Superior temporal gyrus (tissue), 1 donor: ENCODE results near the gene TRIB2.
"Not testable (repeated sequence)": the region's sequence is repeated elsewhere in the genome, so short reads cannot be mapped to it uniquely, and the experiment has no call there.

Source experiments
- DNase-seq: peaks from one replicate; pipeline ENCODE4 v3.0.0-alpha.2; 2016; ENCODE audit errors: extremely low spot score

TRIB2 gene

DNA sequence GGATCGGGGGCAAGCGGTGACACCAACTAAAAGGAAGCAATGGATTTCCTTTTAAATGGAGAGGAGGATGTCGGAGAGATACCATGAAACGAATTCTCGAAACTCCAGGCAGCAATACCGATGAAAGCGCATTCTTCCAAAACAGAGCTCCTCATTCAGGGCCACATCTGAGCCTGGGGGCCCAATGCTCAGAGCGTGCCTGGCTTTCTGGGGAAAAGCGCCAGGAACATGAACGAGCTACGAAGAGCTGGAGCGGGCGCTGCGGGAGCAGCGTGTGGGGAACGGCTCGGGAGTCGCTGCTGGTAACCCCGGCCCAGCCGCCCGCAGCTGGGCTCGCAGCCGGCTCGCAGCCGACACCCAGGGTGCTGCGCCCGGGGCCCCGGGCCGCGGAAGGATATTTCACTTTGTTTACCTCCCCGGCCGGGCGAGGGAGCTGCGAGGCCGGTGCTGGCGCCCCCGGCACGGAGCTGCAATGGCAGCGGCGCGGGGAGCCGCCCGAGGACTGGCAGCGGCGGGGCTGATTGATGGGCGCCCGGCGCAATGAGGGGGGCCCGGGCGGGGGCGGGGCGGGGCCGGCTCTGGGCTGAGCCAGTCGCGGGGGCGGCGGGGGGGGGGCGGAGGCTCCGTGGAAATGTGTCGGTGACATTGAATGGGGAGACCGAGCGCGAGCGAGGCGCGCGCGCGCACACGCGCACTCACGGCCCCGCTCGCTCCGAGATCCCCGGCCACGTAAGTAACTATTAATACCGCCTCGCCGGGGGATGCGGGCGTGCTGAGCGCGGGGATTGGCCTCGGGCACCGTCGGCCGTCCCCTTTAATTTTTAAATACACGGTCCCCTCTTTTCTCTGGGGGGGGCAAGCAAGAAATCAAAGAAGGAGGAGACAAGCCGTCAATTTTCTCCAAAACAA is at the start of gene TRIB2:
TSS of gene TRIB2 (plus strand) at position 655 of the 909 bp plus-strand sequence. CDS start 1,372 bp downstream, outside the sequence.
- peak; percentile 81 for DNase-seq

DNA sequence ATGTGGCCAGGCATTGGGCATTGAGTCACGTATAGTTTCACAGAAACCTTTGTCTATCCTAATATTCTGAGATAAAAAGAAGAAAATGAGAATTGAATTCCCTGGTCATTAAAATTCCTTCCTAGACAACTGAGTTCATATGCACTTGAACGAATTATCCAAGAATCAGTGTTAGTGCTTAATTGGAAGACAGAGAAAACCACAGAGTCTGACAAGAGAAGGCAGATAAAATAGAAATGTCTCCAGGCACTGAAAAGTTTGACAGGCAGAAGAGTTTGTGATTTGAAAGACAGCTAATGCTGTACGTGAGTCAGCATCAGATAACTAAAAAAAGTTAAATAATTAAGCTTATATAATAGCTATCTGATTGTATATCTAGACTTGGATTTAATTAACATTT is 47.7 kb upstream of the TRIB2 start:
- DNase-seq: no peak

DNA sequence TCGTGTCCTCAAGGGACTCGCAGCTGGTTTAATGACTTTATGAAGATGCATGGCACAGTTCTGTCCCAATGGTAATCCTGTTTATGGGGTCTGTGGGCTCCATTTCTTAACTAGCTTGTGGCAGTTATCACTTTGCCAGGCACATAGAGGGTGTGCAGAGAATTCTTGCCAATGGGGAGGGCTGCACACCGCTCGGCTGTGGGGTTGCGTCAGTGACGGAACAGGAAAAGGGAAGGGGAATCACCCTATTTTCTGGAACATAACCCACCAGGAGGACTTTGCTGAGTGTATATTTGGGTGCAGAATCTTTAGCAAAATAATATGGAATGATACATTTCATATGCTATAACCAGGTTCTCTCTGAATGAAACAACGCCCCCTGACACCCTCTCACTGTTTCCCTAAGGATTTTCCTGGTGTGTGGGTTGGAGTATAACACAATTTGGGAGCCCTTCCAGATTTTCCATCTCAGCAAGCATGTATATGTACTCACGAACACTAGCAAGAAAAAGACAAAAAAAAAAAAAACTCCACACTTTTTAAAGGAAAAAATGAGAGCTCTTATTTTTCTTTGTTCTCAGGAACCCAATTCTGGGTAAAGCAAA is 43.9 kb upstream of the TRIB2 start:
- DNase-seq: peak; percentile 45

DNA sequence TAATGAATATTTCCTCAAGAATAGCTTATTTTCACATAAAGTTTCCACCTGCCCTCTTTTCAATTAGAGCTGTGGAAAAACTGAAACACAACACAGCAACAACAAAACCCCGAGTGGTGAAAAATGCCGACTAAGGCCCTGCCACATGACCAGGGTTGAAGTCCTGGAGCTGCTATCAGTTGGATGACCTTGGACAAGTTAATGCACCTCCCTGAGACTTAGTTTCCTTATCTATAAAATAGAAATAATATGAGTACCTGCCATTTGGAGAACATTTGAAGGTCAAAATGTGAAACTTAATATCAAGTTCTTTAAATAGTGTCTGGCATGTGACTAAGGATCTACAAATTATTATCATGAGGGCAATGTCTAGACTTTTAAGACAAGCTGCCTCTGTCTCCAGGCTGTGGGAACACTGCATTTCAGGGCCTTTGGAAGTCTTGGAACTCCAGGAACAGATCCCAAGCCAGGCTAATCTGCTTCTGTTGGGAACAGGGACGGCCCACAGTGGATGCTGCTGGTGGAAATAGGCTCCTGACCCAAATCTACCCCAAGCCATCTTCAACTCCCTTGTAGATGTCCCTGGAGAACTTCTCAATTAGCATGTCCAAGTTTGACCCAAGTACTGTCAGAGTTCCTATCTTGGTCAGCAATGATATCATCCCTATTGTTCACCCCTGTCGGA is 42.0 kb upstream of the TRIB2 start:
- DNase-seq: no peak

DNA sequence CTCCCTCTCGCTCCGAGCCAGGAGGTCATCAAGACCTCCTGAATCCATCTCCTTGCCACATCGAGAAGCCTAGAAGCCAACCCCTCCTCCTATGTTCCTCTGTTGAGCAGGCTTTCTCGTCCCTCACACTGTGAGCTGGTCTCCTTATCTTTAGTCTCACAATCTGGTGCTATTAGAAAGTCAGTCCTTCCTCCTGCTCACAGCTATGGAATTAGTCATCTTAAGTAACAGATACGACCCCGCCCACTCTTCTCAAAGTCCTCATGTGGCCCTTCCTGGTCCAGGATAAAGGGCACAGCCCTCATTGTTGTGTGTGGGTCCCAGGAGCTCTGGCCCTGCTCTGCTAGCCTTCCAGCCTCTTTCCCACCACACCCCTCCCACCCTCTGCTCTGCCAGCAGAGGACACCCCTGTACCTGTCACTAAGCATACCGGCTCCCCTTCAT is 41.4 kb upstream of the TRIB2 start:
- no peak for DNase-seq

DNA sequence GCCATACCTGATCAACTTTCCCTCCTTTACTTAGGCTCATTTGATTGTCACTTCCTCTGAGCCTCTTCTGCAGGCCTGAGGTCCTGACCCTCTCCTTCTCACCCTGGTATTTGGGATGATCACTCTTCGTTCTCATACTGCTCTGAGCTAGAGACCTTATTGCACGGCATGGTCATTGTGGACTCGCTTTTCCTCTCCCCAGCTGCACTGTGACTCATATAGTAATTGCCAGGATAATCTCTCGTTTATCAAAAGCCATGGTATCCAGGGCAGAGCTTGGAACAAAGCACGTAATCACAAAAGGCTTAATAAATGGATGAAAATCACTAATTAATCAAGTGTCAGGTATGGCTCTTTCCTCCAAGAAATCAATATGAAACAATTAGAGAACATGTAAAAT is 40.9 kb upstream of the TRIB2 start:
- no peak for DNase-seq

DNA sequence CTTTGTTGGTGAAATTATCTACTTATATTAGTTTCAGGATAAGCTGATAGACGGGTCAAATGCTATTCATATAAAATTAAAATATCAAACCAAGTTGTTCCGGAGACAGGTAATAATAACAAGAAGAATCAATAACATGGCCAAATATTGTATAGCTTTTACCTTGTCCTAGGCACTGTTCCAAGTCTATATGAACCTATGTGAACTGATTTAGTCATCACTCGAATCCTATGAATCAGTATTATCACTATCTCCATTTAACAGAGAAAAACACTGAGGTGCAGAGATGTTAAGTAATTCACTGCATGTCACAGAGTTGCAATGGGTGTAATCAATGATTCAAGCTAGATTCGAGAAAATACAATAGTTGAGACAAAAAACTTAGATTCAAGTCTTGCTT is 40.0 kb upstream of the TRIB2 start:
- DNase-seq: no peak

DNA sequence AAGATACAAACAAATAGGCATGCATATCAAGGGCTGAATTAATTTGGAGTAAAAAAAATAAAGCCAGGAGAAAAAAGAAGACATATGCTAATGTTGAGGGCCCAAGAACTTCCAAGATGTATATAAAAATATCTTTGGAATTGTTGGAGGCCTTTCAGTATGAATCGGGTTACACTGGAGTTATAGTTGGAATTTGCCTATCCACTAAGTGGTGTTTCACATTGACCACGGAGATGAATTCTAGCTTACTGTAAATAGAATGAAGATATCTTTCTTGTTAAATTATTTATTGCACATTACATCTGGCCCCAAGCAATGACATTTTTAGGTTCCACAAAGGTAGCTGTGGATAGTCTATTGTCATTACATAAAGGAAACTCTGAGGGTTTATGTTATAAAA is 38.5 kb upstream of the TRIB2 start:
- DNase-seq: no peak

DNA sequence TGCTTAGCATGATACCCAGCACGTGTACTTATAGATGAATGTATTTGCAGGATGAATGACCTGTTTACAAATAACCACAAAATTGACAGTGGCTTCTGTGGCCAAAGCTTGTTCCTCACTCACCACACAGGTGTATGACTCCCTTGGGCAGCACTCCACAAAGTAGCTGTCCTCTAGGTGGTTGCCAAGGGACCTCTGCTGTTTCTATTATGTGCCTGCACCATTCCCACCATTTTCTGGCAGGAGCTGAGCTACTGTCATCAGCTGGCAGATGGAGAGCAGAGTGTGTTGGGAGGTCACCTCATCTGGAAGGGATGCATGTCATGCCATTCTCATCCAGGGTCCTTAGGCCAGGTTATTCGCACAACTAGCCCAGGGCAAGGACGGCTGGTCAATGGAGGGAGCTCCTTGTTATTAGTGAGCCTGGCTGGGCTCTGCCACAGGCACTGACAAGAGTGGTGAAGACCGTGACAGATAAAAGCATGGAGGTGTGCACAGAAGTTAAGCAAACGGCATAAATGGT is 37.1 kb upstream of the TRIB2 start:
- DNase-seq: no peak

DNA sequence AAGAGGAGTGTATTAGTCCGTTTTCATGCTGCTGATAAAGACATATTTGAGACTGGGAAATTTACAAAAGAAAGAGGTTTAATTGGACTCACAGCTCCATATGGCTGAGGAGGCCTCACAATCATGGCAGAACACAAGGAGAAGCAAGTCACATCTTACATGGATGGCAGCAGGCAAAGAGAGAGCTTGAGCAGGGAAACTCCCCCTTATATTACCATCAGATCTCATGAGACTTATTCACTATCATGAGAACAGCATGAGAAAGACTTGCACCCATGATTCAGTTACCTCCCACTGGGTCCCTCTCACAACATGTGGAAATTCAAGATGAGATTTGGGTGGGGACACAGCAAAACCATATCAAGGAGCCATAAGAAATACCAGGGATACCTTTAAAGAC is 36.6 kb upstream of the TRIB2 start:
- not testable (repeated sequence) for DNase-seq

DNA sequence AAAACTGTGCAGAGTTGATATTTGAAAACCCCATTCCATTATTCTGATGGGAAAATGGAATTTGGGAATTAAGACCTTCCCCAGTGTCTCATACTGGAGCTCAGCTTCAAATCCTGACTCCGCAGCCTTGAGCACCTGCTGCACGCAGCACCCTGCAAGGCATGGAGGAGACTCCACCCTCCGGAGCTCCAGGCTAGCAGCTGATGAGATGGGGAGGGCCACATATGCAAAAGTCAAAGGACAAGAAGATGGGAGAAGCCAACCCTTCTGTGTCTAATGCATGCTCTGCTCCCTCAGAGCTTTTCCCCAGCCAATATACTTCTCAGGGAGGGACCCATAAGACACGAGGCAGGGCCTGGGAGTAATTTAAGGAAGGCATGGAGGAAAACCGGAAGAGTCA is 34.7 kb upstream of the TRIB2 start:
- DNase-seq: no peak

DNA sequence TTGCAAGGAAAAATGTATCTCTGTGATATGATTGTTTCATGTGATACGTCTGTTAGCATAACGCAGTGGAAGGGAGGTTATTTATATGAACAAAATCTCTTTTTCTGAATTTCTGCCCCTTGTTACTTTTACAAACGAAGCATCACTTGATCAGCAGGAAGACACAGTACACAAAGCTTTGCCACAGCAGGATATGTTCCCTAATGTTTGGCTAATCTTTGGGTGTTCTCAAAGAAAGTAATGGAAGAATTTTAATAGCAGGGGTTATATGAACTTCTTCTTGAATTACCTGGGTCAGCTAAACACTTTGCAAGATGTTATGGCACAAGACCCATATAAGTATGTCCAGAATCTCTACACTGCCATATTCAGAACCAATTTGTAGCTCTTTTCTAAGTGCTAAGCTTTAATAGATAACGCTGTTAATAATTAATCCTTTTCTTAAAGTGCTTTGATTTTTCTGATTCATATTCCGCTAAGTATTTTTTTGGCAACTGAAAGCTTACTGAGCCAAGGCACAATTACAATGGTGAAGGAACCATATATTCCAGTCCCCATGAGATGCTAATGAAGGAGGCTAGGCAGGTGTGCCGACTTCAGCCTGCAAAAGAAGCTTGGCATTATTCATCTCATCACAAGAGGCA is 33.2 kb upstream of the TRIB2 start:
- DNase-seq: no peak

DNA sequence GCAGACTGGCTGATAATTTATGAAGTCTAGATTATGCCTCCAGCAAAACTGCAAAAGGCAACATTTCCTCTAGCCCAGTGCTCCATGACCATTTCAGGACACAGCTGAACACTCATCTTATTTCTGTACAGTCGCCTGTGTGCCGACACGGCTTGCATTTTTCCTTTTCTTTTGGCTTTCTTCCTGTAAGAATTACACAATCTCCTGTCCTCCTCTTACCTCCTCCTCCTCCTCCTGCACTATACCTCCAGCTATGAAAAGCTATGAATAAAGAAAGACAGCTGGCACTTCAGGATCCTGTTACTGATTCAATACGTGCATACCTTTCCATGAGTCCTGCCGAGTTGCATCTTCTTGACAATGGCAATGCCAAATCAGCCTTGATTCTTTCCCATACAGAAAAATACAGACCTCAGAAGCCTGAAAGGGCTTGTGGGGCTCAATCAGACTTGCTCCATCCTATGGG is 32.2 kb upstream of the TRIB2 start:
- DNase-seq: peak; percentile 48

DNA sequence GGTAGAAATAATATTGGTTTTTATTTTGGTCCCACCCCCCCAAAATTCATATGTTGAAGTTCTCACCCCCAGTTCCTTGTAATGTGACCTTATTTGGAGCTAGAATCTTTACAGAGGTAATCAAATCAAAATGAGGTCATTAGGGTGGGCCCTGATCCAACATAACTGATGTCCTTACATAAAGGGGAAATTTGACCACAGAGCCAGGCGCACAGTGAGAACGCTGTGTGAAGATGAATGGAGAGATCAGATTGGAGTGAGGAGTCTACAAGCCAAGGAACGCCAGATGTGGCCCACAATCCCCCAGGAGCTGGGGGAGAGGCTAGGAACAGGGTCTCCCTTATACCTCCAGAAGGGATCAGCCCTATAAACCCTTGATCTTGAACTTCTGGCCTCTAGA is 31.6 kb upstream of the TRIB2 start:
- DNase-seq: no peak

DNA sequence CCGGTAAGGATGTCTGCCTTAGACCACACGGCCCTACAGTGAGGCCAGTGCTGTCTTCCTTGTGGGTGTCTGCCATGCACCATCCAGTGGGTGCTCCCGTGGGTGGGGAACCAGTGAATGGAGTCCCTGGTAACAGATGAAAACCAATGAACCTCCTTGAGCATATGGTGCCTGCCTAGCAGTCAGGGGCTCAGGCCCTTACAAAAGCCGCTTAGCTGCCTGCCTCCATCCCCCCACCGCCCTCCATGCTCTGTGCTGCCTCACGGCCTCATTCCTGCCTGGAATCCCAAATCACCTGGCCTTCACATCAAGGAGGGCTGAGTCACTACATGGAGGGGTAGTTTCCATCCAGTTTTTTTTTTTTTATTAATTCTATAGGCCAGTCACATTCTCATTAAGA is 30.8 kb upstream of the TRIB2 start:
- no peak for DNase-seq

DNA sequence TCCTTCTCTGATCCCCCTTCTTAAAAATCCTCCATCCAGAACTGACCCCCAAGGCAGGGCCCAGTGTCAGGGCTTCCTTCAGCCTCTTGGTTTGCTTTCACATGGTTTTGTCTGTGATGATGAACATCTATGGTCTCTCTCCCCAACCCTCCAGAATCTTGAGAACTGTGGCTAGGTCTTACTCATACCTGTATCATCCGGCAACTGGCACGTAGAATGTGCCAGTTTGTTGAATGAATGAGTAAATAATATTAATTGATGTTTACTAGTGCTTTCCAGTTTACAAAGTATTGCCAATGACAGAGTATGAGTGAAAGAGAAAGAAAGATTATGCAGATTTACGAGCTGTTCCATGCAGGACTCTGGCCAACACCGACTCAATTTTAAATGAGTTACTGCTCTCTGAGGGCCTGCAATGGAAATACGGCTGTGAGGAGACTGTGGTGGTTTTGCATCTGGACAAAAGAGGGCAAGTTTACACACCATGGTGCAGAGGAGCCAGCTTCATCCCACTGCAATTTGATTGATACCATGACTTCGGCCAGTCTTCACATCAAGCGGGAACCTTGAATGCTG is 29.9 kb upstream of the TRIB2 start:
- DNase-seq: no peak

DNA sequence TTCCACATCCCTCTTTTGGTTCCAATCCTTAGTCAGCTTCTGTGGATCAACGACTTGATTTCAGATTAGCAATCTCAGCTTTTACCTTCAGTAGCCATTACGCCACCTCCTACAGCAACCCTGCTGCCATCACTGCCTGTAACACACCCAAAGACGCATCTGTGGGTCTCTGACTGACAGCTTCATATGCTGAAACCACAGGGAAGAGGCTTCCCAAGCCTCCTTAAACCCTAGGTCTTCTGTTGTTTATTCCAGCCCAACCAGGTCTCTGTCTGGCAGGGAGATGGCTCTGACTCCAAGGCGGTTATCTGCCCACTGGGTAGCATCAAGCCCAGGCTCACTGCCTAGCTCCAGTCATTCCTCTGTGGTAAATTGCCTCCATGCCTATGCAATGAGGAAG is 28.6 kb upstream of the TRIB2 start:
- no peak for DNase-seq

DNA sequence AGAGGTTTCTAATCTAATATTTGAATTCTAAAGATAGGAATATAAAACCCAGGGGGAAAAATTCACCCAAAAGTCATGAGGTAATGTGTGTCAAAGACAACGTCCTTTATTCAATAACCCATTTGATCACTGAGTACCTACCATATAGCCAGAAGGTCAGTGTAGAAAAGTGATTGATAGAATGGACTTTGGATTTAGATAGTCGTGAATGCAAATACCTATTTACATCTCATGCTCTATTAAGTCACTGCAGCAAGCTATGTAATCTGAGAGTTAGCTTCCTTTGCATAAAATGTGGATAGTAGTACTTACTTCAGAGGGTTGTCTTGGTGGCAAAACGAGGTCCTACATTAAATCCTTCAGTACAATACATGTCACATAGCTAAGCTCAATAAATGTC is 27.8 kb upstream of the TRIB2 start:
- no peak for DNase-seq

DNA sequence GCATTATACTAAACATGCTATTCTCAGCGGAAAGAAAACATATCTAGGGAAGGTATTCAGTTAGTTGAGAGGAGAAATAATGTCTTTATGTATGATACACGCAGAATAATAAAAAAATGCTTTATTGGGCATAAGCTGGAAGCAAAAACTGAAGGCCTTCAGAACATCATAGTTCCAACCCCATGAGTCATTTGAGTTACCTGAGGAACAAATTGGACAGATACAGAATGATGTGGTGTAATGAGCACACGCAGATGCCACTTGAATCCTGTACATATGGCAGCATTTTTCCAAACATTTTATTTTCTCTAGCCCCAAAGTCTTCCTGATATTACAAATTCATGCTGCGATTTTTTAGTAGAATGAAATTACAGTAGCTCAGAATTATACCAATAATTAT is 23.2 kb upstream of the TRIB2 start:
- no peak for DNase-seq

DNA sequence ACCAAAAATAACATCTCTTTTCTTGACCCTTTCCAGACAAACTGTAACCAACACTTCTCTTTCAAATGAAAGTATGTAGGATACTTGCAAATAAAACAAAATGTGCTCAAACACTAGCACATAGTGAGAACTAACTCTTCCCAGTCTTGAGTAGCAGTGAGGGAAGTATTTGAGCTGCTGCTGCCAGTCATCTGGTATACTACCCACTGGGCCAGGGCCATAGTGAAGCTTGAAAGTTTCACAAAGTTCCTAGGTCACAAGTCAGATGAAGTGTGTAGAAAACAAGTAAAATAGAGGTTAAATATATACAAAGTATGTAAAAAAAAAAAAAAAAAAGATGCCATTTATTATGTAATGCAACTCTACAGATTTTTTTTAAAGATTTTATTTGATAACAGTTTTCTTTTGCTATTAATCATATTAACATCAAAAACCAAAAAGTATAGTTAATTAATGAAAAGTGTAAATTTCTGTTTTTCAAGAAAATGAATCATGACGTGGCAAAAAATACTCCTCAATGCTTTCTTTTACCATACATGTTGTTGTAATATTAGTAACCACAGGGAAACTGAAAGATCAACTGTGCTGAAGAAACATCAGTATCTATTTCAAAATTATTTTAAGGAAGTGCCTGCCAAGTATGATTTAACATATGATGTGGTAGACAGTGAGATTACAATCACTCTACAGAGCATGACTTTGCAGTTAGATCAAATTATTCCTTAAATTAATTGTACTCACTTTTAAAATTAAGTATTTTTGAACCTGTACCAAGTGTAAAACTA is 21.6 kb upstream of the TRIB2 start:
- DNase-seq: no peak

DNA sequence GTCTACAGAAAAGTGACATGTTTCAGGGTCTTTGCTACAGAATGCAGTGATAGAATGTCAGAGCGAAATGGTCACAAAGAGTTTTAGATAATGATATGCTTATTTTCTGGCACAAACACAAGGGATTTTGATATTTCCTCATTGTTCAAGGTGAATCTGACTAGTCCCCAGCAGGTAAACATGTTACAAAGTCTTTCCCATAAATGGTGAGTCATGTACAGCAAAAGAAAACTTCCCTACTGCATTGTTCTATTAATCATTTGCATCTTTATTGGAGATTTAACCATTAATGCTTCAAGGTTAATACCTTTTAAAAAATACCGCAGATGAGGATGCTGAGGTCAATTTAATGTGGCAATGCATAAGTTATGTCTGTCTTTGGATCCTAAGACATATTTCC is 19.1 kb upstream of the TRIB2 start:
- DNase-seq: no peak
